ENCODE data around the gene TEX35.

Gene TEX35

DNA sequence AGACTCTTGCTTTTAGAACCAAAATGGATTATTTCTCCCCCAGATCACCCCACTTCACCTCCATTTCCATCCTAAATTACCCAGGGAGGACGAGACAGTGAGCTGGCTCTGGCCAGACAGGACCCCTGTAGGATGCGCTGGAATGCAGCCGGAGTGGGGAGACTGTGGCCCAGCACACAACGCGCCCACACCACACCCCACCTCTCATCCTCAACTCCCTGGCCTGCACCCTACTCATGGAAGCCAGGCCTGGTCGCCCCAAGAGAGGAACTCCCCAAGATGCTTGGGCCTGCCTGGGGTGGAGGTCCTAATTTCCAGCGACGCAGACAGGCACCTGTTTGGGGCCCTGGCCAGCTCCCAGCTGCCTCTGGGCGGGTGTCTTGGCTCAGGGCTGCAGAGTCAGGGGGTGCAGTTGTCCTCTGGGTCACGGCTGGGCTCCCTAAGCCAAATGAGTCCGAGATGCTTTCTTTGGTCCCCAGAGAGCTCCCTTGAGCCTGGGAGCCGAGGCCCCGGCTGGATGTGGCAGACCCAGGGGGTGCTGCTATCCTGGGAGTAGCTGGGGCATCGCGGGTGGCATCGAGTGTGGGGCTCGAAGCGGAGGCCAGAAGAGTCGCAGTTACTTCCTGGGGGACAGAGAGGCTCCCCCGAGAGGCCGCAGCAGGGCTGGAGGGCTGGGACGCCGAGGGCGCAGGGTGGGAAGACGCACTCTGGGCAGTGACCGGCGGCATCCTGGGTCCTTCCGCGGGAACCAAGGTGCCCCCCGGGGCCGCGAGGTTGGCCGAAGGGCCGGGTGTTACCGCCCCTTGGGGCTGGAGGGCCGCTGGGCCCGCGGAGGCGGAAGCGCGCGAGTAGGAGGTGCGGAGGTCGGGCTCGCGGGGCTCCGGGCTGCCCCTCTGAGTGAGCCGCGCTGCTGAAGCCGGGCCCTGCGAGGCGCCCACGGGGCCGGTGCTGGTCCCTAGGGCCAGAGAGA is 26.5 kb upstream of the TEX35 start:
- H3K27ac Mint-ChIP-seq (ENCODE audit: low read depth) = no peak overlapping the region
- no peak for ATAC-seq (replicated peaks; ENCODE audit: extremely low read depth, poor library complexity, severe bottlenecking)
- H3K27me3 Mint-ChIP-seq = peaks cover 38% of the 10 kb centered on the region
- no peak for DNase-seq (ENCODE audit: low spot score in 2 of 2)
- H3K9me3 Mint-ChIP-seq = no peaks in the 10 kb centered on the region
- H3K36me3 Mint-ChIP-seq (ENCODE audit: insufficient read depth) = no peaks in the 10 kb centered on the region
- H3K4me3 Mint-ChIP-seq = no peak overlapping the region
- no peaks in the 10 kb centered on the region for H3K4me1 Mint-ChIP-seq

DNA sequence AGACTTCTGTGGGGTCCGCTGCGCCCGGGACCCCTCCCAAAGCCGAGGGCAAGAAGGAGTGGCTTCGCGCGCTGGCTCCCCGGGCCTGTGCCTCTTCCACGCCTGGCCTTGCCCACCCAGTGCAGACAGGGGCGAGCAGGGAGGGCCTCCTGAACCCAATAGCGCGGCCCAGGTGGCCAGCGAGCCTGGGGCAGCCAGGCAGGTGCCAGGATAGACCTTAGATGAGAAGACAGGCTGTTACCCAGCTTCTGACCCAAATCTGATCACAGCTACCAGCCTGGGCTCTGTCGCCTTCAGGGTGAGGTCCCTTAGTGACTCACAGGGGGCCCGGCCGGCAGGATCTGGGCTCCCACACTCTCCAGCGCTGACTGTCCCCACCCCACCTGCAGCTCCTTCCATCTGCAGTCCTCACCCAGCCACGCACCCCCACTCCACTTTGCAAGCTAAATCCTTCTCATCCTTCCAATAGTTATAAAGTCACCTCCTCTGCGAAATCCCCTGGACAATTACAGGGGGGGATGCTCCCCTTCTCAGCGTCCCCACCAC is 25.8 kb upstream of the TEX35 start:
- ATAC-seq (replicated peaks; ENCODE audit: extremely low read depth, poor library complexity, severe bottlenecking) = no peak

DNA sequence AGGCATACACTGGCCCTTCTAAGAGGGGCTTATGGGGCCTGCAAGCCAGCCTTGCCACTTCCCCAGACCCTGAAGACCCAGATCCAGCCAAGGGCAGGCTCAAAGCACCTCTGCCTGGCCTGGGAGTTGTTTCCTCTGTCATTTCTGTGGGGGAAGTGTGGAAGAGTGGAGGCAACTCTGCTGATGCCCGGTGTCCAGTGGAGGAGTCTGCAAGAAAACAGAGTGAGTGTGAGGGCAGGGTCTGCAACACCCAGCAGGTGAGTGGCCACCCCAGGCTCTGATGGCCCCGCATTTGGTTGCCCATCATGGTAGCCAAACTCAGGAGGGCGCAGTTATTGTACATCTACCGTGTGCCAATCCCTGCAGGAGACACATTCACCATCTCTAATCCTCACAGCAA is 24.5 kb upstream of the TEX35 start:
- DNase-seq (ENCODE audit: low spot score in 2 of 2) (no peak), ATAC-seq (replicated peaks; ENCODE audit: extremely low read depth, poor library complexity, severe bottlenecking) (no peak)
- Mint-ChIP-seq H3K36me3 (ENCODE audit: insufficient read depth) (no peaks in the 10 kb centered on the region), H3K27me3 (peaks cover 38% of the 10 kb centered on the region), H3K9me3 (no peaks in the 10 kb centered on the region), H3K4me3 (no peak overlapping the region), H3K27ac (ENCODE audit: low read depth) (no peak overlapping the region), H3K4me1 (no peaks in the 10 kb centered on the region)

More for the DNA sequence above, 25.8 kb upstream of the TEX35 start:
- no peak for DNase-seq (ENCODE audit: low spot score in 2 of 2)
- Mint-ChIP-seq H3K9me3 (no peaks in the 10 kb centered on the region), H3K4me1 (no peaks in the 10 kb centered on the region), H3K36me3 (ENCODE audit: insufficient read depth) (no peaks in the 10 kb centered on the region), H3K27me3 (peaks cover 38% of the 10 kb centered on the region), H3K27ac (ENCODE audit: low read depth) (no peak overlapping the region), H3K4me3 (no peak overlapping the region)

DNA sequence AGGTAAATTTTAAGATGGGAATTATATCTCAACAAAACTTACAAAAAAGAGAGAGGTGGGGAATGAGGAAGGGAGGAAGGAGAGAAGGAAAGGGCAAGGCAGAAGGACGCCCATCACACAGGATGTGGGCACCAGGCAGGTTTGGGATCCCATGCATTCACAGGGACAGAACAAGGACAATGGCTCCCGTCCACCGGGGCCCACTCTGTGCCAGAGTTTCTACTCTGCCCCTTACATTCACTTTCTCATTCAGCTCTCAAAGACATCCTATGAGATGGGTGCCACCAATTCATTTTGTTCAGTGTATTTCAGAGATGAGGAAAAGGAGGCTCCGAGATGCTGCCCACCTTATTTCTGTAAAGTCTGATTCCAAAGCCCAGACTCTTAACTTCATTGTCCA is 23.5 kb upstream of the TEX35 start:
- H3K9me3 Mint-ChIP-seq = no peaks in the 10 kb centered on the region
- H3K4me1 Mint-ChIP-seq = no peaks in the 10 kb centered on the region
- ATAC-seq (replicated peaks; ENCODE audit: extremely low read depth, poor library complexity, severe bottlenecking) = no peak
- H3K36me3 Mint-ChIP-seq (ENCODE audit: insufficient read depth) = no peaks in the 10 kb centered on the region
- no peak overlapping the region for H3K4me3 Mint-ChIP-seq
- H3K27me3 Mint-ChIP-seq = peaks cover 38% of the 10 kb centered on the region
- H3K27ac Mint-ChIP-seq (ENCODE audit: low read depth) = no peak overlapping the region
- DNase-seq (ENCODE audit: low spot score in 2 of 2) = no peak

DNA sequence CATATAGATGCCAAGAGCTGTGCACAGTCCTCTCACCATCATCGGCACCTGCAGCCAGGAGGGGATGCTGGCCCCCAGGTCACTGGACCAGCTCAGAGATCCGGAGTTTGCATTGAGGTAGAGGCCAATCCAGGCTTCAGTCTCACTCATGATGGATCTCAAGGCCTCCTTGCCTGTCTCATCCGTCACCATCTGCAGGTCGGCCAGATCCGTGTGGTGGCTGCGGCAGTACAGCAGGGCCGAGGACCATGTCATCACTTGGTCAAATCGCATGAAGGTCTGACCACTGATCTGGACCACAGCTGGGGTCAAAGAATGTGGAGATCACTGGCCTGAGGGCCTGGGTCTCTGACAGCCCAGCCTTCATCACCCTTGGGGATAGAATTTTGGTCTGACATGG is 22.8 kb upstream of the TEX35 start:
- H3K27me3 Mint-ChIP-seq = peaks cover 38% of the 10 kb centered on the region
- no peak overlapping the region for H3K4me3 Mint-ChIP-seq
- H3K27ac Mint-ChIP-seq (ENCODE audit: low read depth) = no peak overlapping the region
- H3K9me3 Mint-ChIP-seq = no peaks in the 10 kb centered on the region
- H3K4me1 Mint-ChIP-seq = no peaks in the 10 kb centered on the region
- ATAC-seq (replicated peaks; ENCODE audit: extremely low read depth, poor library complexity, severe bottlenecking) (no peak), DNase-seq (ENCODE audit: low spot score in 2 of 2) (no peak)
- H3K36me3 Mint-ChIP-seq (ENCODE audit: insufficient read depth) = no peaks in the 10 kb centered on the region

DNA sequence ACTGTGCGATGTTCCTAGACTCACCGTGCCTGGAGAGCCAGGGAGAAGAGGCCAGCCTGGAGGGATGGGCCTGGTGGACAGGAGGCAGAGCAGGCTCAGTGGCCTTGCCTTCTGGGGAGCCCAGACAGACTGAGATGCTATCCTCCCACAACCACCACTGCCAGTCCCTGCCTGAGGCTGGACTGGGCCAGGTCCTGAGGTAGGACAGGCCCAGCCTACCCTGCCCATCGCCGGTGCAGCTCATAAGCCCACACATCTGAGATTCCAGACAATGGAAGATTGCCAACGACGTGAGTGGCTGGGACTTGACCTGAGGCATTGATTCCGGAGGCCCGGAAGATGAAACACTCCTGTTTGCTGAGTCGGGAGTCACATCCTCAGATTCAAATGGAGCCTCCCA is 21.9 kb upstream of the TEX35 start:
- Mint-ChIP-seq H3K27ac (ENCODE audit: low read depth) (no peak overlapping the region), H3K36me3 (ENCODE audit: insufficient read depth) (no peaks in the 10 kb centered on the region), H3K27me3 (peaks cover 38% of the 10 kb centered on the region), H3K4me3 (no peak overlapping the region), H3K9me3 (no peaks in the 10 kb centered on the region), H3K4me1 (no peaks in the 10 kb centered on the region)
- ATAC-seq (replicated peaks; ENCODE audit: extremely low read depth, poor library complexity, severe bottlenecking) (no peak), DNase-seq (ENCODE audit: low spot score in 2 of 2) (no peak)

DNA sequence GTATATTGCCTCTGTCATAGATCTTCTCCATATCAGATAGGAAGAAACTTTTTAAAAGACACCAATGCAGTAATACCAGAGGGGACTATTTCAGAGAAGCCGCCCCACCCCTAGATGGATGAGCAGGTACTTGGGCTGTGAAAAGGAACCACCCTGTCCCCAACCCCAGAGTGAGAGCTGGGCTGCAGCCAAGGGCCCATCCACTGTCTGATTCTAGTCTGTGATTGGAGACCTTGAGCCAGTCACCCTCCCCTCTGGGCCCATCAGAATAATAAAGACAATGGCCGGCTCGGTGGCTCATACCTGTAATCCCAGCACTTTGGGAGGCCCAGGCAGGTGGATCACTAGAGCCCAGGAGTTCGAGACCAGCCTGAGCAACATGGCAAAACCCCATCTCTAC is 21.2 kb upstream of the TEX35 start:
- Mint-ChIP-seq H3K4me1 (no peaks in the 10 kb centered on the region), H3K27me3 (peaks cover 38% of the 10 kb centered on the region), H3K36me3 (ENCODE audit: insufficient read depth) (no peaks in the 10 kb centered on the region), H3K9me3 (no peaks in the 10 kb centered on the region), H3K4me3 (no peak overlapping the region), H3K27ac (ENCODE audit: low read depth) (no peak overlapping the region)
- ATAC-seq (replicated peaks; ENCODE audit: extremely low read depth, poor library complexity, severe bottlenecking) (no peak), DNase-seq (ENCODE audit: low spot score in 2 of 2) (no peak)

DNA sequence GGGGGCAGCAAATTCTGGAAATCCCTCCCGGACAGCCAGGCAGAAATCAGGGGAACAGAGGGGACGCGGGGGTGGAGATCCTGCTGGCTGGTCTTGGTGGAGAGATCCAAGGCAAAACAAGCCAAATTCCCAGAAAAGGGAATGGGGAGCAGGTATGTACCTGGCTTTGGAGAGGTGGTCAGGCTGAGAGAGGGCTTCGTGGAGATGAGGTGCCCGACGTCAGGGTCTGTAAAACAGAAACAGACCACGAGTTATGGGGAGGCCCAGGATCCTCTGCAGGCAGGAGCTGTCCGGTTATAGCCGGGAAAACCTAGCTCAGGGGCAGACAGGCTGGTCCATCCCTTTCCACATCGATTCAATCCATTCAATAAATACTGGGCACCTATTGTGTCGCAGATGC is 20.6 kb upstream of the TEX35 start:
- Mint-ChIP-seq H3K9me3 (no peaks in the 10 kb centered on the region), H3K36me3 (ENCODE audit: insufficient read depth) (no peaks in the 10 kb centered on the region)
- DNase-seq (ENCODE audit: low spot score in 2 of 2) = no peak

DNA sequence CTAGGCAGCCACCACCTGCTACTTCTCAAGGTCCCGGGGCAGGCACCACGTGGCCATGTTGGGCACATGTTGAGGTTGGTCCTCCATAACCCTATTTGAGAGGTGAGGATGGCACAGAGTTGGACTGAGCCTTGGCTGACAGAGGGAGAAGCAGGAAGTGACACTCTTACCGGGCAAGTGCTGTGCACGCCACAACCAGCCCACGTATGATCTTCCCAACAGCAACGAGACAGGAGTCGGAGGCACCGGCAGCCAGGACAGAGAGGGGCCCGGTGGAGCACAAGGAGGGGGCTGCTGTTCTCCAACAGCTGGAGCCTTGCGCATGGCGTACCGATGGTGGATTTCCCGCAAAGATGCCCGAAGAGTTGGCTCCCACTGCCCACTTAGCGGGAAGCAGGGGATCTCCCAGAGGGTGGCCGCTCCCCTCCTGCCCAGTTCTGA is 19.6 kb upstream of the TEX35 start:
- H3K4me1 Mint-ChIP-seq = no peaks in the 10 kb centered on the region
- peaks cover 24% of the 10 kb centered on the region for H3K27me3 Mint-ChIP-seq
- DNase-seq (ENCODE audit: low spot score in 2 of 2) (no peak), ATAC-seq (replicated peaks; ENCODE audit: extremely low read depth, poor library complexity, severe bottlenecking) (no peak)
- H3K27ac Mint-ChIP-seq (ENCODE audit: low read depth) = no peak overlapping the region
- H3K4me3 Mint-ChIP-seq = no peak overlapping the region
- H3K36me3 Mint-ChIP-seq (ENCODE audit: insufficient read depth) = no peaks in the 10 kb centered on the region
- H3K9me3 Mint-ChIP-seq = no peaks in the 10 kb centered on the region

More for the DNA sequence above, 20.6 kb upstream of the TEX35 start:
- Mint-ChIP-seq H3K4me3 (no peak overlapping the region), H3K4me1 (no peaks in the 10 kb centered on the region), H3K27ac (ENCODE audit: low read depth) (no peak overlapping the region), H3K27me3 (peaks cover 34% of the 10 kb centered on the region)
- ATAC-seq (replicated peaks; ENCODE audit: extremely low read depth, poor library complexity, severe bottlenecking) = no peak

DNA sequence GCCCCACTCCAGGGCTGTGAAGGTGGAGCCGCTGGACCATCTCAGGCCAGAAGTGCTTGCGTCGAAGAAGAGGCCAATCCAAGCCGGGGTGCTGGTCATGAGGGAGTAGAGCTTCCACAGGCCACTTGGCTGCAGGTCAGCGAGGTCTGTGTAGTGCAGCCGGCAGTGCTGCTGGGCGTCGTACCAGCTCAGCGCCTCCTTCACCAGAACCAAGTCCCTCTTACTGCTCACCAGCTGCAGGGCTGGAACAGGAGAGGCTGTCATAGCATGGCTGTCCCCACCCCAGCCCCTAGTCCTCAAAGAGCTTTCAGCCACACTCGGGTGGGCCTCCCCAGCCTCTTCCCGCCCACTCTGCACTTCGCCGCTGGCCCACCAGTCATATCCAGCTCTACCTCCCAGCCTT is 18.3 kb upstream of the TEX35 start:
- DNase-seq (ENCODE audit: low spot score in 2 of 2) (no peak), ATAC-seq (replicated peaks; ENCODE audit: extremely low read depth, poor library complexity, severe bottlenecking) (no peak)
- Mint-ChIP-seq H3K27me3 (peaks cover 15% of the 10 kb centered on the region), H3K4me3 (no peak overlapping the region), H3K36me3 (ENCODE audit: insufficient read depth) (no peaks in the 10 kb centered on the region), H3K27ac (ENCODE audit: low read depth) (no peak overlapping the region), H3K4me1 (no peaks in the 10 kb centered on the region), H3K9me3 (no peaks in the 10 kb centered on the region)

DNA sequence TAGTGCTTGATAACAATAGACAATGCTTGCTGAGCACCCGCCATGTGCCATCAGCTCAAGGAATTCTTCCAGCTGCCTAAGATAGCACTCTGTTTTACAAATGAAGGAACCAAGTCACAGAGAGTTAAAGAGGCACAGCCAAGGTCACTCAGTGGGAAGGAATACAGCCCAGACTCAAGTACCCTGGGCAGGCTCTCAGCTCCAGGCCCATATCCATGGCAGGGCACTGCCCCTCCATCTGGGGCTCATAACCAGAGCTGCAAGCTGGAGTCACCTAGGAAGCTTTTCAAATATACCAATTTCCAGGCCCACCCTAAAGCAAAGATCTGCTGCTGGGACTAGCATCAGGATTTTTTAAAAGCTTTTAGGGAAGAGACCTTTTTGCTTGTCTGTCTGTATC is 17.8 kb upstream of the TEX35 start:
- ATAC-seq (replicated peaks; ENCODE audit: extremely low read depth, poor library complexity, severe bottlenecking) = no peak
- Mint-ChIP-seq H3K27ac (ENCODE audit: low read depth) (no peak overlapping the region), H3K27me3 (peaks cover 9% of the 10 kb centered on the region), H3K9me3 (no peaks in the 10 kb centered on the region), H3K4me1 (no peaks in the 10 kb centered on the region), H3K36me3 (ENCODE audit: insufficient read depth) (no peaks in the 10 kb centered on the region), H3K4me3 (no peak overlapping the region)
- DNase-seq (ENCODE audit: low spot score in 2 of 2) = no peak

DNA sequence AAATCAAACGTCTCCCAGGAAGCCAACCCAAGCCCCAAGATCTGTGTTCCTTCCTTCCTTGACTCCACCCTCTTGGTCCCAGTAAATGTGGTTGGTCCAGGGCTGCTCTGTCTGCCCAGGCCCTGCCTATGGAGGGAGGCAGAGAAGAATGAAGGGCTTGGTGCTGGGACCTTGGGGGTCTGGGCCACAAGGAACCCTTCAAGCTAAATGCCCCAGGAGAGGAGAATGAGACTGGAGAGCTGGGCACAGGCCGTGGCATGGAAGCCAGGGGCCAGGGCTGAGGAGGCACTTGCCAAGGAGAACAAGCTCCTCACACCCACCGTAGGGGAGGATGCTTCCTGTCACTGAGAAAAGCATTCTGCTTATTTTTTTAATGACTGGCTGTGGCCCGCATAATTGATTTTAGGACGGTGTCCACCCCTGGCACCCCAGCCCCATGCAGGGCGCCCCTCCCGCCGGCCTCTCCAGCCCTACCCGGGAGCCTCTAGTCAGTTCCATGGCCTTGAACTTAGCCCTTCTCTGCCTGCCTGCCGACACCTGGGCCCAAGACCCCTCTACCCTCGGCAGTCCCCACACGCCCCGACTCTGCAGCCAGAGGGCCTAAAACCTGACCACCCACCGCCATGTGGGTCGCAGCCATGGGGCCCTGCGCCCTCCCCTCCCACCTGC is 17.0 kb upstream of the TEX35 start:
- H3K36me3 Mint-ChIP-seq (ENCODE audit: insufficient read depth) = no peaks in the 10 kb centered on the region
- no peaks in the 10 kb centered on the region for H3K4me1 Mint-ChIP-seq
- H3K4me3 Mint-ChIP-seq = no peak overlapping the region
- H3K9me3 Mint-ChIP-seq = no peaks in the 10 kb centered on the region
- ATAC-seq (replicated peaks; ENCODE audit: extremely low read depth, poor library complexity, severe bottlenecking) (no peak), DNase-seq (ENCODE audit: low spot score in 2 of 2) (no peak)
- H3K27ac Mint-ChIP-seq (ENCODE audit: low read depth) = no peak overlapping the region
- peaks cover 2% of the 10 kb centered on the region for H3K27me3 Mint-ChIP-seq
